VCaP (cell line): ENCODE measurements around the gene ZFP57.
A peak's percentile ranks its signal among the peaks of the same experiment; 100 is the strongest.
"Not testable (repeated sequence)": the region's sequence is repeated elsewhere in the genome, so short reads cannot be mapped to it uniquely, and the experiment has no call there.

Source experiments
- H3K27ac ChIP-seq: fragments of 450-650 bp; 2 replicates; pipeline ENCODE4 v1.5.1; 2017
- TF ChIP-seq, protein P1 (sequence below): fragments of 450-650 bp; conservative IDR thresholded peaks from 2 replicates; pipeline ENCODE4 v1.5.1; 2017; ENCODE audit warnings: mild to moderate bottlenecking, moderate library complexity

The ZFP57 gene

DNA sequence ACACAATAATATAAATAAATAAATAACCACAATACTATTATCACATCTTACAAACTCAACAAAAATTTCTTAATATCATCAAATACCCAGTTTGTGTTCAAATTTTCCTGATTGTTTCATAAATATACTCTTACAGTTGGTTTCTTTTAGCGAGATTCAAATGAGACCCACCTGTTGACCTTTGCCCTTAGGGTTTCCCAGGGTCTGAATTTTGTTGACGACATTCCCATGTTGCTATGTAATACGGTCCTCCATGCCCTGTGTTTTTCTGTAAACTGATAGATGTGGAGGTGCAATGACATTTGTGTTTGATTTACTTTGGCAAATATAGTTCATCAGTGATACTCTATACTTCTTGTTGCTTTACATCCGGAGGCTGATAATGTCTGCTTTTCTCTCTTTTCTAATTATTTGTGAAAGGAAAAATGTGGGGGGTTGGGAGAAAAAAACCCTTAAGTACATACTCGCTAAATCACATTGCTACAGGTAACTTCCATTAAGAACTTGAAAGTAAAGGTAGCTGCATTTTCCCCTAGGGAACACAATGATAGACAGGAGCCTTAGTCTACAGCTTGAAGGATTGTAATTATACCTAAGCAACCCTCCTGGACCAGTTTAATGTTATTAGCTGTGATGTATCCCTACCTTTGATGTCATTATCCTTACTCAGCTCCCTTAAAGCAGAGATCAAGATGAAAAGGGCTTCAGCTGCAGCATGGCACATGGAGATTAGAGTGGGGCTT, 17.5 kb downstream of the ZFP57 start:
- TF ChIP-seq, protein P1, sequence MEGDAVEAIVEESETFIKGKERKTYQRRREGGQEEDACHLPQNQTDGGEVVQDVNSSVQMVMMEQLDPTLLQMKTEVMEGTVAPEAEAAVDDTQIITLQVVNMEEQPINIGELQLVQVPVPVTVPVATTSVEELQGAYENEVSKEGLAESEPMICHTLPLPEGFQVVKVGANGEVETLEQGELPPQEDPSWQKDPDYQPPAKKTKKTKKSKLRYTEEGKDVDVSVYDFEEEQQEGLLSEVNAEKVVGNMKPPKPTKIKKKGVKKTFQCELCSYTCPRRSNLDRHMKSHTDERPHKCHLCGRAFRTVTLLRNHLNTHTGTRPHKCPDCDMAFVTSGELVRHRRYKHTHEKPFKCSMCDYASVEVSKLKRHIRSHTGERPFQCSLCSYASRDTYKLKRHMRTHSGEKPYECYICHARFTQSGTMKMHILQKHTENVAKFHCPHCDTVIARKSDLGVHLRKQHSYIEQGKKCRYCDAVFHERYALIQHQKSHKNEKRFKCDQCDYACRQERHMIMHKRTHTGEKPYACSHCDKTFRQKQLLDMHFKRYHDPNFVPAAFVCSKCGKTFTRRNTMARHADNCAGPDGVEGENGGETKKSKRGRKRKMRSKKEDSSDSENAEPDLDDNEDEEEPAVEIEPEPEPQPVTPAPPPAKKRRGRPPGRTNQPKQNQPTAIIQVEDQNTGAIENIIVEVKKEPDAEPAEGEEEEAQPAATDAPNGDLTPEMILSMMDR = no peak
- H3K27ac ChIP-seq = no peak overlapping the region

DNA sequence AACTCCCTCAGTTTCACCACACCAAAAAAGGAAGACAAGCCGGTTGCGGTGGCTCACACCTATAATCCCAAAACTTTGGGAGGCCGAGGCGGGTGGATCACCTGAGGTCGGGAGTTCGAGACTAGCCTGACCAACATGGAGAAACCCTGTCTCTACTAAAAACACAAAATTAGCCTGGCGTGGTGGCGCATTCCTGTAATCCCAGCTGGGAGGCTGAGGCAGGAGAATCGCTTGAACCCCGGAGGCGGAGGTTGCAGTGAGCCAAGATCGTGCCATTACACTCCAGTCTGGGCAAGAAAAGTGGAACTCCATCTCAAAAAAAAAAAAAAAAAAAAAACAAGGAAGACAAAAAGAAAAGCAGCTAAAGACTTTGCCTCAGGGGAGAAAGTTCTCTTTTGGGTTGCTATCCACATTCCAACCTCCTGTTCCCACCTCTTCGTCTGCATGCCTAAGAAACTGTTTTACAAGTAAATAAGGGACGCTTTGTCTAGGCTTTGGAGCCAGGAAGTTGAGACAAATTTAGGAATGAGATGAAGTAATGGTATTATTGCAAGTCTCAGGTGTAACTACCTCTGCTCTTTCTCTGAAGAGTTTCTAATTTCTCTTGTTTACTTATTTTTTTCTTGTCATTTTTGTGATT, 19.3 kb downstream of the ZFP57 start:
- not testable (repeated sequence) for H3K27ac ChIP-seq

DNA sequence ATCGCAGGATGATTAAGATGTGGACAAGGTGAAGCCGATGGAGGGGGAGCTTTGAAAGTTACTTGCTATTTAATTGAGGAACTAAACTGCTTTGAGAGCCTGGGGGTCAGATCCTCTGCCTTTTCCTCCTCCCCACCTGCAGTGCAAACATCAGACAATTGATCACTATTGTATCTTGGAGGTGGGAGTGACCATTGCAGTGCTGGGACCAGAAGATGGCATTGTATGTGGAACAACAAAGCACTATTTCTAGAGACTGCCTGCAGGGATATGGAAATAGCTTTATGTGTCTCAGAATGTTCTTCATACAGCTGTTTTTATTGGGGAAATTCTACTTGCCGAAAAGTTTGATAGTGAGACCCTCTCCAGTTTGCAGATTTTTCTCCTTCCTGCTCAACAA, 19.9 kb downstream of the ZFP57 start:
- TF ChIP-seq, protein P1 = no peak
- no peak overlapping the region for H3K27ac ChIP-seq

DNA sequence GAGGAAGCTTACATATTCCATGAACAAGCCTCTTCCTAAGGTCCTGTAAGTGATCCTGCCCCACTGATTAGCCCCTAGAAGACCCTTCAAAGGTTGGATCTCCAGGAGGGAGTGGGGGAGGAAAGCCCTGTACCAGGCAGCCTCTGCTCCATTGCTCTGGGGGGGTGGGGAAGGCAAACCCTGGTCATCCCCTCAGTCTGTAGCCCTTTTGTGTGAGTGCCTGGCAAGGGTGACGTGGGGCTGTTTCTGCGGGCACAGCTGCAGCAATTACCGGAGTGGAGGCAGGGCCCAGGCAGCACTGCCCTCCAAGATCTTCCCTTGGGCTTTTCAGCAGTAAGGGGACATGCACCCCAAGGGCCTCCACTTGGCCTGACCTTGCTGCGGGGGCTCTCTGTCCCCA, 24.2 kb downstream of the ZFP57 start, which contains the start of gene MOG:
MOG (plus strand) TSS at position 295 of the 400 bp plus-strand sequence. CDS start 118 bp downstream, outside the sequence.
- TF ChIP-seq, protein P1 = no peak

DNA sequence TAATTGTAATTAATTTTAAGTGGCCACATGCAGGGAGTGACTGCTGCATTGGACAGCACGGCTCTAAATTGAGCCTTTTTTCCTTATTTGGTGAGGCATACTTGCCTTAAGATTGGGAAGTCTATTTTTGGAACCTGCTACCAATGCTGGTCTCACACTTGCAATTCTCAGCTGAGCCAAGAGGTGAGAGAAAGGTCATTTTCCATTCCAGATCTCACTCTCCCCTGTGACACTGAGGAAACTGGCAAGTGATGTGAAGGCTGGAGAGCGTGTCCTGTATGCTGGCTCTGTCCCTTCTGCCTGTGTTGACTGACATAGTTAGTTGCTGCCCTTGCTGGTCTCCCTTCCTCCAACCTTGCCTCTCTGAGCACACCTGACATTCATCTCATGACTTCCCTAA, 24.8 kb downstream of the ZFP57 start:
- H3K27ac ChIP-seq = no peak overlapping the region
- TF ChIP-seq, protein P1 = no peak

More for the DNA sequence above, 24.2 kb downstream of the ZFP57 start, which contains the start of gene MOG:
- no peak within 1 kb of the TSS for H3K27ac ChIP-seq

DNA sequence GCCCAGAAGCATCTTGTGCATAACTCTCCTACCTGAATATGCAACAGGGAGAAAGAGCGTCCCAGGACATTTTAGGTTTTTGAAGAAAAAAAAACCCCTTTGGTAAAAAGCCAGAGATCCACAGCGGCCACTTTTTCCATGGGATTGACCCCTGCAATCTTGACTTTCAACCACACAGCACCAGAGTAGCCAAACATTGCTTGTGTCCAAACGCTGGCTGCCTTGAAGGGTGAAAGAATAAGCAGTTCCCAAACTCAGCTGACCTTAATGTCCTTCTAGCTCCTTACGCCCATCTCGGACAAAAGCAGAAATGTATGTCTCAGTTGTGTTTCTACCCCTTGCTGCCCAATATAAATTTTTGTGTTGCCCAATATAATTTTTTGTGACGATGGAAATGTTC, 25.3 kb downstream of the ZFP57 start:
- TF ChIP-seq, protein P1 = no peak
- no peak overlapping the region for H3K27ac ChIP-seq

DNA sequence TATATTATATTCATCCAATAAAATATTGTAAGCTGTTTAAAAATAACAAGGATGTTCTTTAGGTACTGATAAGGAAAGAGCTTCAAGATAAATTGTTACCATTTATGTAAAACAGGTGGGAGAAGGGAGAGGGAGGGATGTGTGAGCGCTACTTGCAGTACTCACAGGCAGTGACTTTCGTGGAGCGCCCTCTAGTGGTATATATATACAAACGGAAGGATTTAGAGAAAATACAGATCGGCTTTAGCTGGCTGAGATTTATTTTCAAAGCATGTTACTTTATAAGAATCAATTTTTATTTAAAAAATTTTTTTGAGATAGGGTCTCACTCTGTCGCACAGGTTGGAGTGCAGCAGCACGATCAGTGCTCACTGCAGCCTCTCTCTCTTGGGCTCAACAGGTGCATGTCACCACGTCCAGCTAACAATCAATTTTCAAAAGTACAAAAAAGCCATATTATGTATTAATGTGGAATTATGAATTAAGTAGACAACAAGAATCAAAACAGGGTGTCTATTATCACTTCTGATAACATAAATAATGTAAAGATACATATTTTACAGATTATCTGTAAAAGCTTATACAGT, 27.4 kb downstream of the ZFP57 start:
- no peak overlapping the region for H3K27ac ChIP-seq
- TF ChIP-seq, protein P1 = peak; percentile 98
